Stimulated activated naive CD8-positive, alpha-beta T cell treated with anti-CD3 and anti-CD28 coated beads, Interleukin-15, amount 100 ng/mL, for 72 hours (primary cell): ENCODE data around the gene RNF212.
"Not testable (repeated sequence)": the region's sequence is repeated elsewhere in the genome, so short reads cannot be mapped to it uniquely, and the experiment has no call there.

ENCODE experiments used
- ATAC-seq: fragments of 150-1000 bp; cut with Tn5 transposase; 2 replicates; pipeline ENCODE4 v1.10.0; 2021; ENCODE audit warnings: mild to moderate bottlenecking, moderate library complexity
- DNase-seq, 2 donors: peaks; one replicate each; pipeline ENCODE4 v3.0.0; 2021 to 2022
- H3K27ac Mint-ChIP-seq, 2 donors: one replicate each; pipeline ENCODE4 v1.8.0; 2022; ENCODE audit warnings: mild to moderate bottlenecking in 2 of 2, mixed read lengths in 2 of 2, moderate library complexity in 2 of 2
- H3K27me3 Mint-ChIP-seq: one replicate; pipeline ENCODE4 v1.8.0; 2022; ENCODE audit warnings: mixed read lengths
- H3K4me1 Mint-ChIP-seq: one replicate; pipeline ENCODE4 v1.8.0; 2022; ENCODE audit warnings: mild to moderate bottlenecking, mixed read lengths
- H3K4me3 Mint-ChIP-seq, 2 donors: one replicate each; pipeline ENCODE4 v1.8.0; 2022; ENCODE audit warnings: mild to moderate bottlenecking in 2 of 2, mixed read lengths in 2 of 2, moderate library complexity in 1 of 2
- H3K9me3 Mint-ChIP-seq, 2 donors: one replicate each; pipeline ENCODE4 v1.8.0; 2022; ENCODE audit warnings: mixed read lengths in 2 of 2

Gene RNF212

DNA sequence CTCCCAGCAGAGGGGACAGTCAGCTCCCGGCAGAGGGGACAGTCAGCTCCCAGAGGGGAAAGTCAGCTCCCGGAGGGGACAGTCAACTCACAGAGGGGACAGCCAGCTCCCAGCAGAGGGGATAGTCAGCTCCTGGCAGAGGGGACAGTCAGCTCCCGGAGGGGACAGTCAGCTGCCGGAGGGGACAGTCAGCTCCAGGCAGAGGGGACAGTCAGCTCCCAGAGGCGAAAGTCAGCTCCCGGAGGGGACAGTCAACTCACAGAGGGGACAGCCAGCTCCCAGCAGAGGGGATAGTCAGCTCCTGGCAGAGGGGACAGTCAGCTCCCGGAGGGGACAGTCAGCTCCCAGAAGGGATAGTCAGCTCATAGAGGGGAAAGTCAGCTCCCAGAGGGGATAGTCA is 59.5 kb downstream of the RNF212 start:
- H3K4me1 Mint-ChIP-seq, result peaks cover 13% of the 10 kb centered on the region
- DNase-seq, ATAC-seq, H3K4me3 Mint-ChIP-seq, H3K9me3 Mint-ChIP-seq, H3K27ac Mint-ChIP-seq, H3K27me3 Mint-ChIP-seq: not testable (repeated sequence)

DNA sequence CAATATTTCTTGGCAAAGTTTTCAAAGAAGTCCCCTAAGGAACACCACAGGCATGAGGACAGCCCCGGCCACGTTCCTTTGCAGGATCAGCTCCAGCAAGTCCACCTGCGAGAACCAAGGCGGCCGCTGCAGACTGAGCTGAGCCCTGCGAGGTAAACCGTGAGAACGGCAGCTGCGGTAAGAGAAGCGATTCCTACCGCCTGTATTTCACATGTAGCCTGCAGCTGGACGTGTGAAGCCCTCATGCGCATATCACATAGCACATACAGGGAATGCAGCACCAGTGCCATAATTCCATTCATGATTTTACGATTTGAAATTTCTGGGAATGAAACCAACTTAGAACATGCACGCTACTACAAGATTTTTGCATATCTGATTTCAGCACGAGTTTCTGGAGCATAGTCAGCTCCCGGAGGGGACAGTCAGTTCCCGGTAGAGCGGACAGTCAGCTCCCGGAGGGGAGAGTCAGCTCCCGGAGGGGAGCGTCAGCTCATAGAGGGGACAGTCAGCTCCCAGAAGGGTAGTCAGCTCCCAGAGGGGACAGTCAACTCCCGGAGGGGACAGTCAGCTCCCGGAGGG is 60.2 kb downstream of the RNF212 start:
- Mint-ChIP-seq H3K9me3 (no peaks in the 10 kb centered on the region), H3K4me3 (no peak overlapping the region), H3K27ac (no peak overlapping the region), H3K4me1 (peaks cover 13% of the 10 kb centered on the region), H3K27me3 (peaks cover 16% of the 10 kb centered on the region)
- no peak for ATAC-seq
- DNase-seq, result peak in 1 of 2 donors; percentile 7

DNA sequence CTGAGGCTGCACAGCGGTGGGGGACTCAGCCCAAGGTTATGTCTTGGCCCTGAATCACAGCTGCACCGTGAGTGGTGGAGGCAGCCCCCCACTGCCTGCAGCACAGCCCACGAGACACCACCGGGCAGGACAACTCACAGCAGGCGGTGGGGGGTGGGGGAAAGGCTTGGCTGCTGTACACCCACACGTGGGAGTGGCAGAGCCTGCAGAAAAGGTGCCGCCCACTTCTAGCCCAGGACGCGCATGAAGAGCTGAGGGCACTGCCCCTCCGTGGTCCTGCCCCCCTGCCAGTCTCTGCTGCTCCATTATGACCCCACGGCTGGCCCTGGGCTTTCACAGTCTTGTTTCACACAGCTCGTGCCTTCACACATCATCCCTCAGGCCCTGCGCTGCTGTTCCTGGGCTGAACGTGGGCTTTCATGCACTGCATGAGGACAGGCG is 61.1 kb downstream of the RNF212 start:
- Mint-ChIP-seq H3K27me3 (peaks cover 25% of the 10 kb centered on the region), H3K4me1 (peaks cover 18% of the 10 kb centered on the region), H3K4me3 (no peak overlapping the region), H3K27ac (no peak overlapping the region), H3K9me3 (no peaks in the 10 kb centered on the region)
- DNase-seq, result no peak
- ATAC-seq, result no peak

DNA sequence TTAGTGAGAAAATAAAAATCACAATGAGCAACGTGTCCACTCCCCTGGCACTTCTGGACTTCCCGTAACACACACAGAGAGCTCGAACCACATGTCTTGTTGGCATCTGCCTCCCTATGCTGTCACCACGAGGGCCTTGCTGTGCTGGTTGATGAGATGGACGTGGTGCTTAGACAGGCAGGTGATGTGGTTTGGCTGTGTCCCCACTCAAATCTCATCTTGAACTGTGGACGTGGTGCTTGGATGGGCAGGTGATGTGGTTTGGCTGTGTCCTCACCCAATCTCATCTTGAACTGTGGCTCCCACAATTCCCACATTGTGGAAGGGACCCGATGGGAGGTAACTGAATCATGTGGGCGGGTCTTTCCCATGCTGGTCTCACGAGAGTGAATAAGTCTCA is 61.9 kb downstream of the RNF212 start:
- H3K9me3 Mint-ChIP-seq, result no peaks in the 10 kb centered on the region
- DNase-seq, result no peak
- peaks cover 24% of the 10 kb centered on the region for H3K4me1 Mint-ChIP-seq
- H3K27me3 Mint-ChIP-seq, result peaks cover 33% of the 10 kb centered on the region
- ATAC-seq, result no peak
- H3K4me3 Mint-ChIP-seq, result no peak overlapping the region
- H3K27ac Mint-ChIP-seq, result no peak overlapping the region

DNA sequence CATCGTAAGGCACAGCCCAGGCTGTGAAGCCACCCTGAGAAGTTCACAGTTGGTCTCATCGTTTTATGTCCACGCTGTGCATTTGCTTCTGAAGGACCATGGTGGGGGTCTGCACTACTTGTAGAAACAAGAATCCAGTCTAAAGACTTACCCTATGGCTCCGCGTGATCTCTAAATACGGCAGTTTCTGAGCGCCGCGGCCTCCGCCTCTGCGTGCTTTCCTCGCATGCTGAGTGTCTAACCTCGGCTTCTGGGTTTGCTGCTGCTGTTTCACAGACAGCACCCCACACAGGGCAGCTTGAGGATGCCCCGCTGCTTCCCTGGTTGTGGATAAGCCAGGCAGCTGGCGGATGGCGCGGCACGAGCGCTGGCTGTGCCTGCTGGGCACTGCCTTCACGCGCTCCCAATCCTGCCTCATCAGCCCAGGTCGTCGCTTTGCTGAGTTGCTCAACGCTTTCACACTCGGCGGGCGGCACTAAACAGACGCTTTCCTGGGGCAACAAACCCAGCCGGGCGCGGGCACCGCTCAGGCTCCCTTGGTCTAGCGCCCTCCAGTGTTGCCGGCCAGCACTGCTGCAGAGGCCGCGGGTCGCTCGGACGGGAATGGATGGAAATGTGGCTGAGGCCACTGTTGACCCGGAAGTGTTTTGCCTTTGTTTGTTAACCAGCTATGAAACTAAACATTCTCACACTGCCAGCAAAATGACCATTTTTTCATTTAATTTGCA is 62.7 kb downstream of the RNF212 start:
- Mint-ChIP-seq H3K4me1 (peaks cover 16% of the 10 kb centered on the region), H3K27me3 (peaks cover 37% of the 10 kb centered on the region), H3K27ac (no peak overlapping the region), H3K9me3 (no peaks in the 10 kb centered on the region), H3K4me3 (no peak overlapping the region)
- DNase-seq (peak in 1 of 2 donors; percentile 7), ATAC-seq (no peak)

DNA sequence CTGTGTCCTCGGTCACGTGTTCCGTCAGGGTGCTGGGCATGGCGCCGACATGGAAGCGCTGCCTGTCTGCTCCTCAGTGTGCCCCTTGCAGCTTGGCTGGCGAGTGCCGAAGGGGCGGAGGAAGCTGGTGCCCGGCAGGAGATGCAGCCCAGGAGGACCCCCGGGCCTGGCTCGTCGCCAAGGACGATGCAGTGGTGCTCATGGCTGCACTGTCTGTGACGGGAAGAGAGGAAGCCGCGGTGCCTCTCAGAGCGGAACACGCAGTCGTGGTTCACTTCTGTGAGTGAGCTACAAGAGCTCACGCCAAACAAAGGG is 63.8 kb downstream of the RNF212 start:
- Mint-ChIP-seq H3K4me1 (peaks cover 12% of the 10 kb centered on the region), H3K27ac (no peak overlapping the region), H3K9me3 (no peaks in the 10 kb centered on the region), H3K27me3 (peaks cover 48% of the 10 kb centered on the region), H3K4me3 (no peak overlapping the region)
- ATAC-seq (no peak), DNase-seq (peak in 1 of 2 donors; percentile 7)

DNA sequence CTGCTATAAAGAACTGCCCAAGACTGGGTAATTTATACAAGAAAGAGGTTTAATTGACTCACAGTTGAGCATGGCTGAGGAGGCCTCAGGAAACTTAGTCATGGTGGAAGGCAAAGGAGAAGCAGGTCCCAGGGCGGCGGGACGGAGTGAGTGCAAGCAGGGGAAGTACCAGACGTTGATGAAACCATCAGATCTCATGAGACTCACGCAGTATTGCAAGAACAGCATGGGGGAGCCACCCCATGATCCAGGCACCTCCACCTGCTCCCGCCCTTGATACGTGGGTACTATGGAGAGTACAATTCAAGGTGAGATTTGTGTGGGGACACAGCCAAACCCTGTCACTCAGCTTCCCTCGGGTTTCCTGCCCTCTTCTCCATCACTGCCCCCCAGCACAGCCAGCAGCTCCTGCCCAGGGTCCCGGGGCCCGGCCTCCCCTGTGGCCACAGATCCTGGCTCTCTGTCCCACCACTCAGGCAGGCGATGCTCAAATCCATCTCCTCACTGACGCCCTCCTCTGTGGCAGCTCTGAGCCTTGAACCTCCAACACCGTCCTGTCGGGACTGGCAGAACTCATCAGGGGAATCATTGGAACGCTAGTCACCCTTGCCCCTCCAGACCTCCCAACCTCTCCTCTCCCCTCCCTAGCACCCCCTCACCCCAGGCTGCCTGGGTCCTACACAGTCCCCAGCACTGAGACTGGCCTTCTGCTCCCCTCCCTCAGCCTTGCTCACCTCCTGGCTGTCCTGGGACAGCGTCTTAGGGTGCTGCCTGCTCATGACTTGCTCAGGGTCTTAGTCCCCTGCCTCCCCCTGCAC is 64.4 kb downstream of the RNF212 start:
- Mint-ChIP-seq H3K27me3 (peaks cover 54% of the 10 kb centered on the region), H3K4me3 (no peak overlapping the region), H3K4me1 (peaks cover 16% of the 10 kb centered on the region), H3K27ac (peak overlapping the region in 1 of 2 donors; percentile 6), H3K9me3 (no peaks in the 10 kb centered on the region)
- peak in 1 of 2 donors; percentile 10 for DNase-seq
- ATAC-seq, result peak; percentile 22

DNA sequence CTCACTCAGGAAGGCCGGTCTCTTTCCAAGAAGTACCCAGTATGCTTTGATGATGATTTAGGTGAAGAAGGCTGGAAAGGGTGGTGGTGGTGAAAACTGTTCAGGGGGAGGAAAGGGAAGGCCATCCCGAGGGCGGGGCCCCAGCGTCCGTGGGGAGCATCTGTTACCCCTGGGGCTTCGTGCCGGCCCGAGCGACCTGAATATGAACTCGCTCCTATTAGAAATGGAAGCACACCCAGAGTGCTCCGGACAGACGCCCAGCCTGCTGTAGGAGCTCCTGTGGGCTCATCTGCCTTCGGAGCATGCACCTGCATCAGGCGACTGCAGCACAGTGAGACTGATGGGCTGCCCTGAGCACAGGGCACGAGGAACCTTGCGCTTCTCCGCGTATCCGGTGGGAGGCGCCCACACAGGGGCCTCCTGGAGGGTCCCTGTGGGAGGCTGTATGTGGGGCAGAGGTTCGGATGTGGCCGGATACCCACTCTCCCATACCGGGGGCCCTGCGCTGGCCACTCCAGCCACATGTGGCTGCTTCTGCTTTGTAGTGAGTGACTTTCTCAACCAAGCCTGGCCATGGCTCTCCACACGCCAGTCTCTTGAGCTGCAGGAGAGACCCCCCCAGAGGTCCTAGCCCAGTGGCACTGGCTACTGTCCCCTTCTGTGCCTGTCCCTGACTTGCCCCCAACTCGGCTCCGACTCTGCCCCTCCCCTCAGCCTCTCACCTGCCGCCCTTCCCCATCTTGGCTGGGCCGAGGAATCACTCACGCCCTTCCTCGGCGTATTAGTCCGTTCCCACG is 65.2 kb downstream of the RNF212 start:
- peaks cover 62% of the 10 kb centered on the region for H3K27me3 Mint-ChIP-seq
- H3K9me3 Mint-ChIP-seq, result peaks cover 0 to 4% of the 10 kb centered on the region in 2 donors
- no peak overlapping the region for H3K4me3 Mint-ChIP-seq
- H3K27ac Mint-ChIP-seq, result peak overlapping the region in 1 of 2 donors; percentile 6
- ATAC-seq (no peak), DNase-seq (peak in 1 of 2 donors; percentile 9)
- H3K4me1 Mint-ChIP-seq, result peaks cover 22% of the 10 kb centered on the region

DNA sequence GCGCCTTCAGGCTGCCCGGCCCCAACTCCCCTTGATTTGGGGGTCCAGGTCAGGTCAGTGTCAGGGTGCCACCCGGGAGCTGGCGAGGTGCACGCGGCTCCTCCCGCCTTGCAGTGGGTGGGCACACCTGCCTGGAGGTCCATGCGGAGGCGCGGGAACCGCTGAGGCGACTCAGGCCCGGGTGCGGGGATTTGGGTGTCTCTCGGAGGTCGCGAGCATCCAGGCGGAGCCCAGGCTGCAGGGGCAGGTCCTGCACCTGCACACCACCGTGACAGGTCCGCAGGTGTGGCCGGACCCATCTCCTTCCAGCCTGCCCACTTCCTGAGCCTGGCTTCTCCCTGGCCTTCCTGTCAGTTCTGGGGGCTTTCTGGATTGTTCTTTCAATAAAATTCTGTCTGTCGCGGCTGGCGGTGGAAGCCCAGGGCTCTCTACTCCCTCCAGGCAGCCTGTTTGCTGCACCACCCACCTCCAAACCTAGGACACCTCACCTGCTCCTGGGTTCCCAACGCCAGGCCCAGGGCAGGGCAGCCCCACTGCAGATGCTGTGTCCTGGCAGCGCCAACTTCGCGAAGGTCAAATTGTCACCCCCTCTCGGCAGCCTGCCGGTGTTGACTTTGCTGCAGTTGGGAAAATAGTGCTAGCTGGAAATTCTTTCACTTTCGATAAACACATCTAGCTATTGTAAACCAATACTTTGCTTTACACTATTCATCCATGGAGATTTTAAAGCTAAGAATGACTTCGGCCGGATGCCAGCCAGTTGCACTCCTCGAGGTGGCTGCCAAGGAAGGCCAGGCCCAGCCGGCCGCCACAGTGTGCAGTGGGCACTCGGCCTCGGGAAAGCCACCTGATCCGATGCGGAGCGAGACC is 66.0 kb downstream of the RNF212 start:
- H3K9me3 Mint-ChIP-seq, result peaks cover 0 to 7% of the 10 kb centered on the region in 2 donors
- DNase-seq, result peak in 1 of 2 donors; percentile 18
- peaks cover 25% of the 10 kb centered on the region for H3K4me1 Mint-ChIP-seq
- peak overlapping the region in 1 of 2 donors; percentile 29 for H3K4me3 Mint-ChIP-seq
- peaks cover 65% of the 10 kb centered on the region for H3K27me3 Mint-ChIP-seq
- H3K27ac Mint-ChIP-seq, result no peak overlapping the region
- no peak for ATAC-seq

DNA sequence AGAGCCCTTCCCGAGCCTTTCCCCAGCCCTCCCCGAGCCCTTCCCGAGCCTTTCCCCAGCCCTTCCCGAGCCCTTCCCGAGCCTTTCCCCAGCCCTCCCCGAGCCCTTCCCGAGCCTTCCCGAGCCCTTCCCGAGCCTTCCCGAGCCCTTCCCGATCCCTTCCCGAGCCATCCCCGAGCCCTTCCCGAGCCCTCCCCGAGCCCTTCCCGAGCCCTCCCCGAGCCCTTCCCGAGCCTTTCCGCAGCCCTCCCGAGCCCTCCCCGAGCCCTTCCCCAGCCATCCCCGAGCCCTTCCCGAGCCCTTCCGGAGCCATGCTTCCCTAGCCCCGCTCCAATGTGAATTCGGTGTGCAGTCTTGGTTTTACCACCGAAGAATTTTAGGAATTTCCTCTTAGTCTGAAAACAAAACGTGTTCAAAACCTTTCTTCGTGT is 66.8 kb downstream of the RNF212 start:
- H3K4me3 Mint-ChIP-seq, ATAC-seq, H3K9me3 Mint-ChIP-seq, H3K27ac Mint-ChIP-seq: not testable (repeated sequence)
- Mint-ChIP-seq H3K27me3 (peaks cover 65% of the 10 kb centered on the region), H3K4me1 (peaks cover 25% of the 10 kb centered on the region)
- DNase-seq, result peak in 1 of 2 donors; percentile 6

DNA sequence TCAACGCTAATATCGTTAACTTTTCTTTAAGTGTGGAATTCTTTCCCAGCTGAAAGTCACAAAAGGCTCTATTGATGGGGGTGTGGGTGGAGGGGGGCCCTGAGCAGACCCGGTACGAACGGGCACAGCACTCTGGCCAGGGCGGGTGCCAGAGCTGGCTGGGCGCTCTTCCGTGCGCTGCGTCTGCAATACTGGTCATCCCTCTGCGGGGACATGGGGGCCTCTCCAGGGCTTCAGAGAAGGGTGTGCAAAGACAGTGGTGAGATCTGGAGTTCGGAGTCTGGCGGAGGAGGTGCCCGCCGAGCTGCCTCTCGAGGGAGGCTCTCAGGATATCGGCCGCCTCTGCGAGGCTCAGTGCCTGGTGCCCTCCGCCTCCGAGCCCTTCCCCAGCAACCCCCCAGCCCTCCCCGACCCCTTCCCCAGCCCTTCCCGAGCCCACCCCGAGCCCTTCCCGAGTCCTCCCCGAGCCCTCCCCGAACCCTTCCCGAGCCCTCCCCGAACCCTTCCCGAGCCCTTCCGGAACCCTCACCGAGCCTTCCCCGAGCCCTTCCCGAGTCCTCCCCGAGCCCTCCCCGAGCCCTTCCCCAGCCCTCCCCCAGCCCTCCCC is 67.7 kb downstream of the RNF212 start:
- ATAC-seq (no peak), DNase-seq (peak in 1 of 2 donors; percentile 15)
- Mint-ChIP-seq H3K27me3 (peaks cover 65% of the 10 kb centered on the region), H3K9me3 (peaks cover 0 to 7% of the 10 kb centered on the region in 2 donors), H3K4me1 (peaks cover 25% of the 10 kb centered on the region), H3K27ac (no peak overlapping the region), H3K4me3 (no peak overlapping the region)

DNA sequence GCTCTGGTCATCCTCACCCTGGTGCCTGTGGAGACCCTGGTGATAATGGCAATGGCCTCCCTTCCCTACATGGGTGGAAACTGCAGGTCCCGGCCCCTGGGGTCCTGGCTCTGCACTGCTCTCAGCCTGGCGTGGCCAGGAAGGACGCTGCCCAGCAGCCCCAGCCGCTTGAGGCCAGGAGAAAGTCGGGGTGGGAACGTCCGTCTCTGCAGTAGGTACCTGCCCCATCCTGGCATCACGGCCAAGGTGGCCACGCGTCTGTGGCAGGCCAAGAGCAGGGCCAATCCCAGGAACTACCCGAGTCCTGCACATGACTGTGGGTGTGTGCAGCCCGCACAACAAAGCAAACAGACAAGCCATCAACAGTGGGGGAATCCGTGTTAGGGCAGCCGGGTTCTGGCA is 68.2 kb downstream of the RNF212 start:
- H3K4me1 Mint-ChIP-seq, result peaks cover 25% of the 10 kb centered on the region
- no peak for DNase-seq
- no peak overlapping the region for H3K27ac Mint-ChIP-seq
- no peak overlapping the region for H3K4me3 Mint-ChIP-seq
- ATAC-seq, result no peak
- peaks cover 0 to 7% of the 10 kb centered on the region in 2 donors for H3K9me3 Mint-ChIP-seq
- H3K27me3 Mint-ChIP-seq, result peaks cover 65% of the 10 kb centered on the region

DNA sequence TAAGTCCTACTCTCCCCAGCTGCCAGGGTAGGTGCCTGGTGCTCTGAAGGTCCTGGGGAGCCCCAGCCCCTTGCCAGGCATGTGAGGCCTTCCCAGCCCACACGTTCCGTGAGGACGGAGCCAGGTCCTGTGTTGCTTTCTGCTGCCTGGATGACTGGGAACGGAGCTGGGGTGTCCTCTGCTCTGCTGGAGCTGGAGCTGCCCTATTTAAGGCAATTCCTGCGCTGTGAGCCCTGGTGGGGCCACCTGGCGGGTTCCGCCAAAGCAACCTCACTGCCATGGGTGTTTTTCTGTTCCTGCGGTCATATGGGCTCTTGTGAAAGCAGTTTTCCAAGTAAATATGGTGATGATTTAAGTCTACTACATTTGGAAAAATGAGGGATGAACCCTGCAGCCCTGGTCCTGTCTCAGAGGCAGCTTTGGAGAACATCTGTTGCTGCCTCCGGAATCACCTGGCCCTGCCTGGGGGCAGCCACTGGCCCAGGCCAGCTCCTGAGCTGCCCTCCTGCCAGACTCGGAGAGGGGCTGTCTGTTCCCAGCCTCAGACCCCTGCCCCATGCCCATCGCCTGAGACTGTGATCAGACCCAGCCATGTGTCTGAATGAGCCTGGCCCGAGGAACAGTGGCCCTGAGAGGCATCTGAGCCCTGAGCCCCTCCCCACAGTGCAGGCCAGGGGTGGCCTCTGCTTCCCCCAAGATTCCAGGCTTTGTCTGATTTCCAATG is 68.7 kb downstream of the RNF212 start:
- peaks cover 0 to 7% of the 10 kb centered on the region in 2 donors for H3K9me3 Mint-ChIP-seq
- H3K27me3 Mint-ChIP-seq, result peaks cover 63% of the 10 kb centered on the region
- peaks cover 25% of the 10 kb centered on the region for H3K4me1 Mint-ChIP-seq

More for the DNA sequence above, 68.7 kb downstream of the RNF212 start:
- H3K4me3 Mint-ChIP-seq, result peak overlapping the region in 1 of 2 donors; percentile 10
- peak overlapping the region in 1 of 2 donors; percentile 82 for H3K27ac Mint-ChIP-seq
- DNase-seq (no peak), ATAC-seq (no peak)
